GM19193 (cell line): ENCODE measurements around the gene KCNJ15.

Source experiments
- POLR2A ChIP-seq: IDR thresholded peaks from 4 replicates; pipeline ENCODE4 v1.6.1; 2011; ENCODE audit not compliant: insufficient read depth, insufficient read length; ENCODE audit errors: extremely low read depth

The KCNJ15 gene

GRCh38 chr21:38277501-38278131, 20.8 kb downstream of the KCNJ15 start:
- no peak for TF ChIP-seq POLR2A

- no peak for TF ChIP-seq POLR2A
Observed at GRCh38 chr21:38280454-38280853, 23.7 kb downstream of the KCNJ15 start.

DNA sequence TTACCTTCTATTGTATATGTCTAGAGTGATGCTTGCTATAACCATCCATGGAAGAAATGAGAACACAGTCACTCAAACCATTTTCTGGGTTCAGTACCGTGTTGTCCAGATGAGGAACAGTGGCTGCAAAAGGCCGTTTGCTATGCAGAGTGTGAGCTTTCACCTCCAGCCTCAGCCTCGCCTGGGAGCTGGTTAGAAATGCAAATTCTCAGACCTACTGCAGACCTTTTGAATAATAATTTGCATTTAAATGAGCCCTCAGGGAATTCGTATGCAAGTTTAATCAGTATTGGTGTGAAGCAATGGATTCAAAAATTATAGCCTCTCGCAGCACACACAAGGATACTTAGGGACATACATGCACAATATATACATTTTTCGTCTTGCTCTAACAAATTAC, 24.1 kb downstream of the KCNJ15 start:
- TF ChIP-seq POLR2A: no peak

GRCh38 chr21:38282921-38283320, 26.1 kb downstream of the KCNJ15 start:
- no peak for TF ChIP-seq POLR2A

GRCh38 chr21:38284216-38284615, 27.4 kb downstream of the KCNJ15 start:
- no peak for TF ChIP-seq POLR2A

DNA sequence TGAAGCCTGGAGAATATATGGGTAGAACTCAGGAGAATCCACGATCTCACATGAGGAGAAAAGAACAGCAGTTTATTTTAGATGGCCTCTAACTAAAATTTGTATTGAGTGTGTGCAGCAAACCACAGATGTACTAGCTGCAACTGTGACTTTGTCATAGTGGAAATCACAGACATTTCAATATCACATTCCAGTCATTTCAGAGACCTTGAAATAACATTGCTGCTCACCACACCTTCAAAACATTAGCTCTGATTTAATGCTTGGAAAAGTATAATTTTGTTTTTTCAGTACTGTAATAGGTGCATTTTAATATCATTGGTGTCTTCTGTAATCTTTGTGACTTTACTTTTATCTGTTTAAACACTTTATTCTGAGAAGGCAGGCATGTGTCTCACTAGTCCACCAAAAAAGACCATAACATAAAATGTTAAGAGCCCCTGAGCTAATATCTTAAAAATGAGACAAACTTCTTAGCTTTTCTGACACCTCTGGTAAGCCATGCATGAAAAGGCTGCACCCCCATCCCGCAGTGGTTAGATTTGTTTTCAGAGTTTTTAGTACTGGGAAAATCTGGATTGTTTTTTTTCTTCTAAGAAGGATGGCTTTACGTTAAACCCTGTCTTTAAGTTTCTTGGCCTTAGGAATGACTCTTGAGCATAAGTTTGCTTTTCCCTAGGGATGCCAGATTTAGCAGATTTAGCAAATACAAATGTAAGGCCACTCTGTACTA, 30.1 kb downstream of the KCNJ15 start:
- TF ChIP-seq POLR2A: no peak

DNA sequence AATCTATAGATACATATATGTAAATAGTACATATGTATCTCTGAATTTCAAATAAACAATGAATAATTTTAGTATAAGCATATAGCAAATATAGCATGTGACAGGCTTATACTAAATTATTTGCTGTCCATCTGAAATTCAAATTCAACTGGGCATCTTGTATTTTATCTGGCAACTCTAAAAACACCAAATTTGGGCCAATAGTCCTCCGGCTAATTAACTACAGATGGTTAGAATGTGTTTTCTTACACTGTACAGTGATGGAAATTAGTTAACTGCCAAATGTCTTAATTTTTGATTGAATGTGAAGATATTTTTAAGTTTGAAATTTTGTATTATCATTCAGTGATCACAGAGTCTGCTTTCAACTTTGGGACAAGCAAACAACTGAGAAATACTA, 30.7 kb downstream of the KCNJ15 start:
- no peak for TF ChIP-seq POLR2A

DNA sequence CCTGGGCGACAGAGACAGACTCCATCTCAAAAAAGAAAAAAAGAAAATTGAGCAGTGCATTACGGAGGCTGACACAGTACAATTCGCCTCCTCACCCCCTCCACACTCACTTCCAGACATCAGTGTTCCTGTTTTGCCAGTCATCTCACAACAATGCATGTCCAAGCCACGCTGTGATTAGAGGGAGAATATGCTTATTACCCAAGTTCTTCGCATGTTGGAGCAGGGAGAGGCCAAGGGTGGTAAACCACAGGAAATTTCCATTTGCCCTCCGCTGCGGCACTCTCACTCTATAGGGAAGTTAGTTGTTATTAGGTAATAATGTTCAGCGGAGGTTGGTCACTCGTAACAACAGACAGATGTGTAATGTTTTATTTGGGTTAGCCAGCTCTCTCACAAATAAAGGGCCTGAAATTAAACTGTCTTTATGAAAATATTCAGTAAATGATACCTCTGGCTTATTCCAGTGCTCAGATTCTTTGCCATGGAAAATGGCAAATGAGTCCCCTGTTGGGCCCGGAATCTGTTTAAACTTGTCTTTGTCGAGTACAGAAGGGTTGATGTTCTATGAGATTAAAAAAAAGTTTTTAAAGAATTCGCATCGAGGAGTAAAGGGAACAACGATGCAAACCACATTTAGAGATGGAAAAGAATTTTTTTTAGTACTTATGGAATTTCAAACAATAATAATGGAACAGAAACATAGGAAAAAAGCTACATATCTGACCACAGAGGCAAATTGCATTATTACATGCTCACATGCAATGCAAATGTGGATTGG, 33.1 kb downstream of the KCNJ15 start:
- TF ChIP-seq POLR2A: no peak

DNA sequence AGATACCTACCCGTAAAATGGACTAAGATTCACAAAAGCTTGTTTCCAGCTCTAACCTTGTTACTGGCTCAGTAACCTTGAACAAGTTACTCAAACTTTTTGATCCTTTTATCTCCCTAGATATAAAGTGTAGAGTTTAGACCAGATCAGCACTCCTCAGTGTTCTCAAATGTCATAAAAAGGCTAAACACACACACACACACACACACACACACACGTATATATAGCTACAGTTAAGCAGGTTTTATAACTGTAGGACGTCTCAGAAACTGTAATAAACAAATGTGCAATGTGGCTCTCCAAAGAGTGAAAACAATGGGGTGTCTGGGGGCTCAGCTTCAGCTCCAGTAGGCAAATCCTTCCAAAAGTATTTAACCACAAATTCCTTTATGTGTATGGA, 34.0 kb downstream of the KCNJ15 start:
- TF ChIP-seq POLR2A: no peak

DNA sequence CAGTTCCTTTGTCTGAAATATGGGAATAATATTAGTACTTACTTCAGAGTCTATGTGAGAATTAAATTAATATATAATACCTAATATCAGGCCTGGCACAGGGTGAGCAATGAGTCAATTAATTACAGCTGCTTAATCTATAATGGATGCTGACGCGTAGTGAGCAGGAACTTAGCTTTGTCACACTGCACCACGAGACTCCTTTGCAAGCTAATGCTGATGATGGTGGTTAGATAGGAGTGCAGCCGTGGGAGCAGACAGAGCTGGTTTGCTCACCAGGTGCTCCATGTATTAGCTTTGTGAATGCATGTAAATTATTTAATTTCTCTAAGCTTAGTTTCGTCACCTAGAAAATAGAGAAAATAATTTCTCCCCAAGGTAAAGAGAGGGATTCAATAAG, 35.1 kb downstream of the KCNJ15 start:
- TF ChIP-seq POLR2A: no peak

- TF ChIP-seq POLR2A: no peak
Observed at GRCh38 chr21:38293113-38293512, 36.3 kb downstream of the KCNJ15 start.

DNA sequence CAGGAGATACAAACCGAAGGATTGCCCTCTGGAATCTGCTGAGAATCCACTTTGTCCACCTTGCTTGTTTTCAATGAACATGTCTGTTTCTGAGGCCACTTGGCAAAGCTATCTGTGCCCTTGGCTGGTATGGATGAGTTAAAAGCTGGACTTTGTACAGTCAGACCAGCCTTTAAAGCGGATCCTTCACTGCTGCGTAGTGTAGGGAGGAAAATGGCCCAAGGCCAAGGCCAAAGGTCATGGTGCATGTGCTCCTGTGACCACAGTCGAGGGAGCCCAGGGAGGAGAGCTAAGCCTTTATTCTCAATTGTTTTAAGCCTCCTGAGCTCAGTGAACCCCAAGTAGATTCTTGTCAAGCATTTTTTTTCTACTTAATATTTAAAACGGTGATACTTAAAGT, 37.0 kb downstream of the KCNJ15 start:
- no peak for TF ChIP-seq POLR2A

GRCh38 chr21:38294609-38295008, 37.8 kb downstream of the KCNJ15 start:
- no peak for TF ChIP-seq POLR2A

DNA sequence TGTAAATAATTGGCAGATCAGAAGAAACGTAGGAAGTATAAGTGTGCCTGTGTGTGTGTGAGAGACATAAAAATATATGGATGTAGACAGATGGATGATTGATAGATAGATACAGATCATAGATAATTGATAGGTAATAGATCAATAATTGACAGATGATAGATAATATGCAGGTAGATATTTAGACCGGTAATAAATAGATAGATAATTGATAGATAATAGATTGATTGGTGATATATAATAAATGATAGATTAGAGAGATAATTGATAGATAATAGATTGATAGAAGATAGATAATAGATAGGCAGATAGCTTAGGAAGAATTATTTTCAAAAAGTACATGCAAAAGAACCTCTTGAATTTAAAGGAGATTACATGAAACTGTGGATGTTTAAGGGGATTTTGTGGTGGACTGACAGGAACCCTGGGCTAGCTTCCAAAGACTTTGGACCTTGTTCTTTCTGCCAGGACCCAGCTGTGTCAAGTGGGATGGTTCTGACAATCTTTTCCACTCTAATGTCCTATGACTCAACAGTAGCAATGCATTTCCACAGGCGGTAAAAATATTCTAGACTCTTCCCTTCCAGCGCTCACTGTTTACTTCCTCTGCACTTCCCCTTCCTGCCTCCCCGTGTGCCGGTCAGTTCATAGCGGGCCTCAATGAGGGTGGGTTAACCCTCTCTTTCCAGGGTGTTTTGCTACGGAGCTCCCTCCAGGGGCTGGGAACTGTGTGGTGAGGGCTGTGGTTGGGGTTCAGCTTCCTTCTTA, 39.4 kb downstream of the KCNJ15 start:
- no peak for TF ChIP-seq POLR2A

DNA sequence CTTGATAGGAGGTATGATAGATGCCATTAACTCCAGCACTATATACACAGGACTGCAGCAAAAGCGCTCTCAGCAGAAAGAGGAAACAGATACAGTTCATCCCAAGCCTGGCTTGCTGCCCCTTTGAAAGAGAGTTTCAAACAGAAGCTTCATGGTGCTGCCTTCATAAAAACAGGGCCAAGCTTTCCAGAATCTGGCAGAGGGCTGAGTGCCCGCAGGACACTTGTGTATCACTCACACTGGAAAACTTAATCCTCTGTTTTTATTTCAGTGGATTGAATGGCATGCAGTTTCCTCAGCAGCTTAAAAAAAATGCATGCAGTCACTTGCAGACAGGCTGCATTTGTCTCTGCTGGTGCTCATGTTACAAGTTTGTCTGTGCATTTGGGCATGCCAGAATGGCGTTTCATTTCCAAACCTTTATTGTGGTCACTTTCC, 40.4 kb downstream of the KCNJ15 start:
- no peak for TF ChIP-seq POLR2A
